CD4-positive, alpha-beta memory T cell (primary cell): Measurements from ENCODE around the gene B3GAT2. TPM values are rescaled to one million over a fixed set of nuclear protein-coding genes. Genes with fewer than 3 reads are reported as not detected.

ENCODE experiments used
- CTCF ChIA-PET: fragments of 350-600 bp; sonication (Branson Sonifier 250); formaldehyde crosslinking; loops from one replicate; lab custom pipeline; 2021; ENCODE audit warnings: inconsistent platforms; ENCODE audit not compliant: partially characterized antibody; lab: Charles Lee
- POLR2A ChIA-PET: fragments of 350-600 bp; sonication (Branson Sonifier 250); formaldehyde crosslinking; loops from one replicate; lab custom pipeline; 2021; ENCODE audit not compliant: partially characterized antibody; lab: Charles Lee
- DNase-seq, 5 donors: peaks; one replicate each; pipeline versions ENCODE4 v3.0.0 to v3.0.0-alpha.2; 2020 to 2022; ENCODE audit warnings: mixed read lengths in 1 of 5
- H3K27ac ChIP-seq: one replicate; pipeline ENCODE4 v1.7.0; 2013; ENCODE audit warnings: low read depth, low read length
- H3K27me3 ChIP-seq: 2 replicates; pipeline ENCODE4 v1.7.0; 2013; ENCODE audit warnings: mild to moderate bottlenecking, low read length, moderate library complexity; ENCODE audit not compliant: insufficient read depth
- H3K36me3 ChIP-seq: 2 replicates; pipeline ENCODE4 v1.7.0; 2013; ENCODE audit warnings: mild to moderate bottlenecking, low read length, moderate library complexity; ENCODE audit not compliant: insufficient read depth
- H3K4me1 ChIP-seq: 2 replicates; pipeline ENCODE4 v1.7.0; 2013; ENCODE audit warnings: mild to moderate bottlenecking, low read length, moderate library complexity; ENCODE audit not compliant: insufficient read depth
- H3K4me3 ChIP-seq, 2 donors: one replicate each; pipeline ENCODE4 v1.7.0; 2013; ENCODE audit warnings: low read length in 2 of 2, mild to moderate bottlenecking in 1 of 2
- H3K9me3 ChIP-seq, 2 donors: one replicate each; pipeline ENCODE4 v1.7.0; 2013; ENCODE audit warnings: low read length in 2 of 2, control low read depth in 1 of 2; ENCODE audit not compliant: control insufficient read depth in 1 of 2
- H3K27ac Mint-ChIP-seq, 7 donors: one replicate each; pipeline ENCODE4 v1.8.0; 2020 to 2021; ENCODE audit warnings: mixed read lengths in 7 of 7, mild to moderate bottlenecking in 6 of 7, inconsistent platforms in 3 of 7, moderate library complexity in 3 of 7
- H3K27me3 Mint-ChIP-seq, 2 donors: one replicate each; pipeline ENCODE4 v1.8.0; 2020 to 2021; ENCODE audit warnings: mixed read lengths in 2 of 2
- H3K36me3 Mint-ChIP-seq, 2 donors: one replicate each; pipeline ENCODE4 v1.8.0; 2020 to 2021; ENCODE audit warnings: mixed read lengths in 2 of 2, inconsistent platforms in 1 of 2, mild to moderate bottlenecking in 1 of 2
- H3K4me1 Mint-ChIP-seq, 4 donors: one replicate each; pipeline ENCODE4 v1.8.0; 2020 to 2021; ENCODE audit warnings: mixed read lengths in 4 of 4, mild to moderate bottlenecking in 1 of 4
- H3K4me3 Mint-ChIP-seq, 8 donors: one replicate each; pipeline ENCODE4 v1.8.0; 2020 to 2021; ENCODE audit warnings: mixed read lengths in 8 of 8, mild to moderate bottlenecking in 7 of 8, moderate library complexity in 6 of 8, inconsistent platforms in 3 of 8
- H3K9me3 Mint-ChIP-seq, 8 donors: one replicate each; pipeline ENCODE4 v1.8.0; 2020 to 2021; ENCODE audit warnings: mixed read lengths in 8 of 8, mild to moderate bottlenecking in 5 of 8, inconsistent platforms in 3 of 8, moderate library complexity in 1 of 8
- intact Hi-C: fragments of 100-400 bp; cut with micrococcal nuclease; formaldehyde crosslinking; loops from one replicate; pipeline ENCODE4 v1.15.1; 2023
- polyA plus RNA-seq, 2 donors: library from polyadenylated mRNA; unstranded; fragments of 300-500 nt; fragmentation: Illumina TruSeq; gene quantifications; one replicate each; pipeline ENCODE4 v1.2.3, GENCODE V29; 2021
- total RNA-seq, 2 experiments: library from RNA; stranded (reverse); gene quantifications; one replicate each; pipeline ENCODE4 v1.2.3, GENCODE V29; 2021

Gene B3GAT2
- total and polyA plus RNA-seq, 4 experiments from 2014 or later, result 0.27 to 0.37 TPM; not detected in 2

DNA sequence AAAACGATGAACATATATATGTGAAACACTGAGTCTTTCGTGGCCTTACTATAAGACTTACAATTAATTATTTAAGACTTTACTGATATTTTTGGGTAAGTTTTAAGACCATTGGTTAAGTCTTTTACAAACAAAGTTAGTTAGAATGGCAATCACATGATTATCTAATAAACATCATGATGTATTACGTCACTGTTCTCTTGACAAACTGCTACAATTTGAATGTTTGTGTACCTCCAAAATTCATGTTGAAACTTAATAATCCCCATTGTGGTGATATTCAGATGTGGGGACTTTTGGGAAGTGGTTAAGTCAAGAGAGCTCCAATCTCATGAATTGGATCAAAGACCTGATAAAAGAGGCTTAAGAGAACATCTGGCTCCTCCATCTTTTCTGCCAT is 25.9 kb upstream of the B3GAT2 start:
- Histone ChIP-seq H3K9me3 (no peaks in the 10 kb centered on the region), H3K4me3 (no peak overlapping the region), H3K27me3 (no peaks in the 10 kb centered on the region), H3K27ac (no peak overlapping the region), H3K36me3 (no peaks in the 10 kb centered on the region), H3K4me1 (no peaks in the 10 kb centered on the region)
- H3K4me3 Mint-ChIP-seq, result no peak overlapping the region
- intact Hi-C loops, result no loop called here
- H3K4me1 Mint-ChIP-seq, result no peaks in the 10 kb centered on the region
- CTCF ChIA-PET, result no interaction called here
- peaks cover 0 to 4% (median 0%) of the 10 kb centered on the region in 8 donors for H3K9me3 Mint-ChIP-seq
- H3K27me3 Mint-ChIP-seq, result no peaks in the 10 kb centered on the region
- no peak for DNase-seq
- no peaks in the 10 kb centered on the region for H3K36me3 Mint-ChIP-seq
- H3K27ac Mint-ChIP-seq, result no peak overlapping the region
- POLR2A ChIA-PET, result no interaction called here

DNA sequence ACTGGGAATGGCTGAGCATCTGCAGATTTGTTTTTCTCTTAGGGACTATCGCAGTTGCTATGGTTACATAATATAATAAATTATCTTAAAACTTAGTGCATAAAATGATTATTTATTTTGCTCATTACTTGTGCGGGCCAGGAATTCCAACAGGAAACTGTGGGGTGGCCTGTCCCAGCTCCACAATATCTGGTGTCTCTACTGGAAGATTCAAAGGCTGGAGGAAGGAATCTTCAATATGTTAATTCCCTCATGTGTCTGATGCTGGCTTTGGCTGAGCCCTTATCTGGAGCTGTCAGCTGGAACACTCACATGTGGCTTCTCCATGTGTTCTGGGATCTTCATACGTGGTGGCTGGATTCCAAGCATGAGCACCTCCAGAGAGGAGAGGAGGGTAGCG is 23.9 kb upstream of the B3GAT2 start:
- Histone ChIP-seq H3K36me3 (no peaks in the 10 kb centered on the region), H3K27ac (no peak overlapping the region), H3K4me1 (no peaks in the 10 kb centered on the region), H3K27me3 (no peaks in the 10 kb centered on the region), H3K9me3 (no peaks in the 10 kb centered on the region), H3K4me3 (no peak overlapping the region)
- Mint-ChIP-seq H3K9me3 (peaks cover 0 to 4% (median 0%) of the 10 kb centered on the region in 8 donors), H3K27ac (no peak overlapping the region), H3K36me3 (no peaks in the 10 kb centered on the region), H3K4me3 (no peak overlapping the region), H3K27me3 (peaks cover 3 to 11% of the 10 kb centered on the region in 2 donors), H3K4me1 (no peaks in the 10 kb centered on the region)
- ChIA-PET CTCF (no interaction called here), POLR2A (no interaction called here)
- intact Hi-C loops, result no loop called here
- no peak for DNase-seq

DNA sequence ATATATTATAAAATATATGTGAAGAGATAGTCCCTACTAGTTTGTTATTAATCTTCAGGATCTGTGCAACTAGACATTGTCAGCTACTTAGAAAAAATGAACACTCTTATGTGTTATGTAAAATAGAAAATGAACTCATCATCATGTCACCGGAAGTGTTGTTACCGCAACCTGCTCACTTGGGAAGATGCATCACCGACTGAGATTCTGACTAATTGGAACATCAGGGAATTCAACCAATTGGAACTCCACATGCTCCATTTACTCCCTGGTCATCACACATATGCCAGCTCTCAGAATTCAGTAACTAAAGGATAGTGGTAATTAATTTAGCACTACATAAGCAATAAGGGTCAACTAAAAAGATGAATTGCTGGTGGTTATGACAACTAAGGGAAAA is 16.7 kb upstream of the B3GAT2 start:
- Histone ChIP-seq H3K4me3 (no peak overlapping the region), H3K27me3 (no peaks in the 10 kb centered on the region), H3K36me3 (no peaks in the 10 kb centered on the region), H3K9me3 (no peaks in the 10 kb centered on the region), H3K27ac (no peak overlapping the region), H3K4me1 (no peaks in the 10 kb centered on the region)
- ChIA-PET CTCF (no interaction called here), POLR2A (no interaction called here)
- H3K27me3 Mint-ChIP-seq, result peaks cover 6 to 27% of the 10 kb centered on the region in 2 donors
- H3K27ac Mint-ChIP-seq, result no peak overlapping the region
- no peak overlapping the region for H3K4me3 Mint-ChIP-seq
- no peaks in the 10 kb centered on the region for H3K36me3 Mint-ChIP-seq
- no peak for DNase-seq
- H3K9me3 Mint-ChIP-seq, result peaks cover 0 to 11% (median 3%) of the 10 kb centered on the region in 8 donors
- no peaks in the 10 kb centered on the region for H3K4me1 Mint-ChIP-seq
- intact Hi-C loops, result no loop called here

DNA sequence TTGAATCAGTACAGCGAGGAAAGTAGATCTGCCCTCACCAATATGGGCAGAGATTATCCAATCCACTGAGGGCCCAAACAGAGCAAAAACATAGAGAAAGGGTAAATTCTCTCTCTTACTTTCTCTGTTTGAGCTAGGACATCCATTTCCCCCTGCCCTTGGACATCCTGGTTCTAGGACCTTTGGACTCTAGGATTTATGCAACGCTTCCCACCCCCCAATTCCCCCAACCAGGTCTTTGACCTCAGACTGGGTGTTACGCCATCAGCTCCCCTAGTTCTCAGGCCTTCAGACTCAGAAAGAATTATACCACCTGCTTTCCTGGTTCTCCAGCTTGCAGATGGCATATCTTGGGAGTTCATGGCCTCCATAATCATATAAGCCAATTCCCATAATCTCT is 10.2 kb upstream of the B3GAT2 start:
- Mint-ChIP-seq H3K4me1 (no peaks in the 10 kb centered on the region), H3K36me3 (no peaks in the 10 kb centered on the region), H3K27me3 (peaks cover 0 to 5% of the 10 kb centered on the region in 2 donors), H3K9me3 (peaks cover 0 to 2% (median under 1%) of the 10 kb centered on the region in 8 donors), H3K27ac (no peak overlapping the region), H3K4me3 (no peak overlapping the region)
- Histone ChIP-seq H3K9me3 (no peaks in the 10 kb centered on the region), H3K27ac (no peak overlapping the region), H3K27me3 (no peaks in the 10 kb centered on the region), H3K36me3 (no peaks in the 10 kb centered on the region), H3K4me1 (no peaks in the 10 kb centered on the region), H3K4me3 (no peak overlapping the region)
- CTCF ChIA-PET, result interaction anchor here (1.4 kb wide), 1 partner anchor 11 kb away, joined by 5 read pairs; no protein-coding TSS in a partner anchor
- POLR2A ChIA-PET, result no interaction called here
- intact Hi-C loops, result no loop called here
- no peak for DNase-seq

DNA sequence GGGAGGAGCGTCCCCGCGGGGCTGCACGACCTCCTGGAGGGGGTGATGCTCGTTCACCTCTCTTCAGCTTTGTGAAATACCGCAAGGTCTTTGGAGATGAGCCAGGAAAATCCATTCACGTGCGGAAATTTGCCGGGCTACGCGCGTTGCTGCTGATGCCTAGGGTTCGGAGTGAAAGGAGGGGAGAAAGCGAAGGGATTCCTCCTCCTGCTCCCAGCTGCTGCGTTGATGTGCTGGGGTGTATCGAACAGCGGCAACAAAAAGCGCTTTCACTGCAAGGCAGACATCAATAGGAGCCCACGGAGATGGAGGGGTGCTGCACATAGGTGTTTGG is 391 bp upstream of the B3GAT2 start:
- no peaks in the 10 kb centered on the region for H3K36me3 Mint-ChIP-seq
- ChIA-PET CTCF (interaction anchor here (2.6 to 2.8 kb wide), 2 partner anchors 247 to 250 kb away, joined by 17 to 42 read pairs; no protein-coding TSS in a partner anchor), POLR2A (no interaction called here)
- Histone ChIP-seq H3K36me3 (no peaks in the 10 kb centered on the region), H3K9me3 (no peaks in the 10 kb centered on the region), H3K4me1 (peaks cover 12% of the 10 kb centered on the region), H3K27ac (no peak overlapping the region), H3K4me3 (no peak overlapping the region), H3K27me3 (peaks cover 13% of the 10 kb centered on the region)
- no peaks in the 10 kb centered on the region for H3K9me3 Mint-ChIP-seq
- H3K4me1 Mint-ChIP-seq, result peaks cover 6 to 26% (median 10%) of the 10 kb centered on the region in 4 donors
- intact Hi-C loops, result loop anchor here (2.0 kb wide), 1 partner anchor 436 kb away; no protein-coding TSS in a partner anchor
- peaks cover 40 to 43% of the 10 kb centered on the region in 2 donors for H3K27me3 Mint-ChIP-seq
- peak overlapping the region; percentile 40 to 83 (median 59) for H3K4me3 Mint-ChIP-seq
- DNase-seq, result peak in 1 of 5 donors; percentile 1
- peak overlapping the region in 1 of 7 donors; percentile 62 for H3K27ac Mint-ChIP-seq

DNA sequence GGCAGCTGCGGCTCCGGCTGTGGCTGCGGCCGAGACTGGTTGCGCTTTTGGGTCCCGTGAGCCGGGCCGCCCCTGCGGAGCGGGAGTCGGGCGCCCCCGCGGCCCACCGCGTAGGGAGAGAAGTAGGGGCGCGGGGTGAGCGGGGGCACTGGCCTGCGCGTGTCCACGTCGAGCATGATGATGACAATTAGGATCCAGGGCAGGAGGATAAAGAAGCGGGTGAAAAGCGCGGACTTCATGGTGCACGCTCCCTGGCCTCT is 739 bp downstream of the B3GAT2 start:
- intact Hi-C loops, result loop anchor here (1.0 to 2.0 kb wide), 2 partner anchors 250 to 435 kb away; no protein-coding TSS in a partner anchor
- ChIA-PET CTCF (interaction anchor here (0.8 to 2.8 kb wide), 27 partner anchors 8 to 735 kb away, joined by 3 to 42 read pairs (median 5); partner anchors contain the start of gene SMAP1), POLR2A (interaction anchor here (1.1 kb wide), 1 partner anchor 332 kb away, joined by 3 read pairs; the partner anchor contains the start of gene OGFRL1)
- Mint-ChIP-seq H3K4me3 (peak overlapping the region; percentile 71 to 88 (median 76)), H3K27me3 (peaks cover 40 to 43% of the 10 kb centered on the region in 2 donors), H3K27ac (no peak overlapping the region), H3K36me3 (no peaks in the 10 kb centered on the region), H3K4me1 (peaks cover 6 to 26% (median 10%) of the 10 kb centered on the region in 4 donors), H3K9me3 (no peaks in the 10 kb centered on the region)
- H3K9me3 ChIP-seq, result no peaks in the 10 kb centered on the region
- H3K4me1 ChIP-seq, result peaks cover 12% of the 10 kb centered on the region
- peaks cover 13% of the 10 kb centered on the region for H3K27me3 ChIP-seq
- no peaks in the 10 kb centered on the region for H3K36me3 ChIP-seq
- no peak overlapping the region for H3K27ac ChIP-seq
- DNase-seq, result no peak
- H3K4me3 ChIP-seq, result peak overlapping the region in 1 of 2 donors; percentile 51

DNA sequence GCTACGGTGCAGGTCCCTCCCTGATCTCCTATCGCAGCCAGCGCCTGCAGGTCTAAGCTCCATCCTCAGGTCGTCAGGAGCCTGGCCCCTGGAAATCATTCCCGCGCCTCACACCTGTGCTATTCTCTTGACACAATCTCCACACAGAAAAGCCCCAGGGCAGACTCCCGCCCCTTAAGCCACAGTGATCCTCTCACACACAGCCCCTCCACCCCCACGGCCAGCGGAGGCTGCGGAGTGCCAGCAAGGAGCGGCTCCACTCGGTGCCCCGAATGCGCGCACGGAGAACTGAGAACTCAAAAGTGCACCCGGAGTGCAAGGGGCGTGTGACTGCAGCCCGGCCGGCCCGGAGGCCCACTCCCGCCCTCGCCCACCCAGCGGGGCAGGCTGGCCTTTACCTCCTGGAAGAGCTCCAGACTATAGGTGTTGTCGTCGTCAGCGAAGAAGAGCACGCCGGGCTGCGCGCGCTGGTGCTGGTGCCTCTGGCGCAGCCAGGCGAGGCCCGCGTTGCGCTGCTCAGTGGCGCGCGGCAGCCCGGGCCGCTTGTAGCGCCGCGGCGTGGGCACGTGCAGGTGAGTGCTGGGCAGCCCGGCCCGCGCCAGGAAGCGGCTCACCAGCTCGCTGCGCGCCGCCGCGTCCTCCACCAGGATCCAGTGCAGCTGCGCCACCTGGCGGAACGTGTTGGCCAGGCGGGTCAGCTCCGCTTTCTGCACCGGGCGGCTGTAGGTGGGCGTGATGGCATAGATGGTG is 1.2 kb downstream of the B3GAT2 start:
- peak overlapping the region; percentile 47 to 51 for H3K4me3 ChIP-seq

More for the DNA sequence above, 1.2 kb downstream of the B3GAT2 start:
- Histone ChIP-seq H3K36me3 (no peaks in the 10 kb centered on the region), H3K27me3 (peaks cover 13% of the 10 kb centered on the region), H3K9me3 (no peaks in the 10 kb centered on the region), H3K27ac (no peak overlapping the region), H3K4me1 (peaks cover 12% of the 10 kb centered on the region)
- CTCF ChIA-PET, result interaction anchor here (0.6 to 2.8 kb wide), 31 partner anchors 9 to 735 kb away, joined by 3 to 42 read pairs (median 4); partner anchors contain the start of gene SMAP1
- Mint-ChIP-seq H3K9me3 (no peaks in the 10 kb centered on the region), H3K4me1 (peaks cover 6 to 26% (median 10%) of the 10 kb centered on the region in 4 donors), H3K4me3 (peak overlapping the region; percentile 75 to 88 (median 78)), H3K27ac (peak overlapping the region in 1 of 7 donors; percentile 7), H3K36me3 (no peaks in the 10 kb centered on the region), H3K27me3 (peaks cover 40 to 43% of the 10 kb centered on the region in 2 donors)
- DNase-seq, result peak; percentile 72 to 83 (median 81)
- POLR2A ChIA-PET, result interaction anchor here (1.1 kb wide), 1 partner anchor 333 kb away, joined by 3 read pairs; the partner anchor contains the start of gene OGFRL1
- intact Hi-C loops, result loop anchor here (1.0 to 2.0 kb wide), 4 partner anchors 249 to 645 kb away; partner anchors contain the start of gene FAM135A
